Retinal pigment epithelial cell (primary cell): Measurements from ENCODE around the gene PEBP1.

Experiments used
- DNase-seq: peaks from one replicate; pipeline ENCODE4 v3.0.0-alpha.2; 2010; ENCODE audit warnings: low read depth
- H3K4me3 ChIP-seq: 2 replicates; pipeline ENCODE4 v1.5.1; 2011; ENCODE audit warnings: mild to moderate bottlenecking, low read length, control low read depth, moderate library complexity
- CTCF ChIP-seq: conservative IDR thresholded peaks from 2 replicates; pipeline ENCODE4 v1.5.1; 2011; ENCODE audit warnings: low read depth, low read length, control low read depth, inconsistent platforms

PEBP1 gene

GRCh38 chr12:118102070-118102469 is 33.9 kb upstream of the PEBP1 start:
- H3K4me3 ChIP-seq: no peak overlapping the region
- no peak for DNase-seq
- no peak for TF ChIP-seq CTCF

GRCh38 chr12:118102609-118103008 is 33.3 kb upstream of the PEBP1 start:
- DNase-seq: no peak
- H3K4me3 ChIP-seq: peak overlapping the region; percentile 72
- no peak for TF ChIP-seq CTCF

GRCh38 chr12:118103201-118103600 is 32.7 kb upstream of the PEBP1 start:
- DNase-seq: no peak
- H3K4me3 ChIP-seq: peak overlapping the region; percentile 72
- TF ChIP-seq CTCF: no peak

DNA sequence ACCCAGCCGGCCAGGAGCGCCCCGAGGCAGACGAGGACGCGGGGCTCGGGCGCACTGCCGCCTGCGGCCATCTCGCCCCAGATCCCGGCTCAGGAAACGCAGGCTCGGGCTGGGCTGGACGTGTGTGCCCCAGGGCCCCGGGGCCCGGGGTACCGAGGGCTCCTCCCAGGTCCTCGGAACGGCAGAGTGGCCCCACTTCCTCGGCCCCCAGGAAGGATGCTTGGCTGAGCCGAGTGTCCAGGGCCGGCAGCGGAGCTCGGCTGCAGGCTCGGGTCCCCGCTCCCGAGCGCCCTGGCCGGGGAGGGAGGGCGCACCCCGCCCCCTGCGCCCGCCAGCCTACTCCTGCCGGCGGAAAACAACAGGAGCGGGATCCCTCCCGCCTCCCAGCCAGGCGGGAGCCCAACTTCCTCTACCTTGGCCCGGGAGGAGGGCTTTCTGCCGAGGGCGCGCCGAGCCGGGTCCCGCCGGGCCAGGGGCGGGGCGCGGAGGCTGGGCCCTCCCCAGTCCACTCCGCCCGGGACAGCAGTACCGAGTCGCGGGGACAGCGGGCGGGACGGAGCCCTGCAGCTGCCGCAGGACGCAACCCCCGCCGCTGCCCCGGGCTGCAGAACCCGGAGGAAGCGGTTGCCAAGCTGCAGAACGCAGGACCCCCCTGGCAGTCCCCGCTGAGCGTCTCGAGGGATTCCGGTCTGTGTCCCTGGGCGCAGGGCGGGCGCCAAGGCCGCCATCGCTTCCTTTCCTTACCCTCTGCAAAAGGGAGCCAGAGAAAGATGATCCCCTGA is 32.1 kb upstream of the PEBP1 start, which contains the start of gene VSIG10:
Gene VSIG10, minus strand, starts transcription at position 411 of the 782 bp plus-strand sequence. Its CDS starts 340 bp downstream, at position 71.
- no peak for TF ChIP-seq CTCF
- no peak for DNase-seq
- H3K4me3 ChIP-seq: peak within 1 kb of the TSS; percentile 72

DNA sequence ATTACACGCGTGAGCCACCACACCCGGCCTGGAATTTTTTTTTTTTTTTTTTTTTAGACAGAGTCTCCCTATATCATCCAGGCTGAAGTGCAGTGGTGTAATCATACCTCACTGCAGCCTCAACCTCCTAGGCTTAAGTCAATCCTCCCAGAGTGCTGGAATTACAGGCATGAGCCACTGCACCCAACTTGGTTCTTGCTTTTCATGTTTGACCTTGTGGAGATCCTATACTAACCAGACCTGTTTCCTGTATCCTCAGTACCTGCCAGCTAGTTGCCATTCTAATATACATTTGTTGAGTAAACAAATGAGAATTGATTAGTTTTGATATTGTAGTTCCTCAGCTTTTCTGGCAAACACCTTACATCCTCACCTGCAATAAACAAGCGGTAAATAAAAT is 28.9 kb upstream of the PEBP1 start:
- TF ChIP-seq CTCF: no peak
- H3K4me3 ChIP-seq: no peak overlapping the region
- DNase-seq: no peak

- TF ChIP-seq CTCF: no peak
- no peak overlapping the region for H3K4me3 ChIP-seq
- no peak for DNase-seq
Observed at GRCh38 chr12:118107694-118108093, 28.2 kb upstream of the PEBP1 start.

- DNase-seq: no peak
Observed at GRCh38 chr12:118109088-118109487, 26.8 kb upstream of the PEBP1 start.

More at GRCh38 chr12:118109088-118109487, 26.8 kb upstream of the PEBP1 start:
- H3K4me3 ChIP-seq: no peak overlapping the region
- TF ChIP-seq CTCF: no peak
